ENCODE data around the gene TRIM16. TPM values are rescaled to one million over a fixed set of nuclear protein-coding genes. Genes with fewer than 3 reads are reported as not detected.
"Not testable (repeated sequence)": the region's sequence is repeated elsewhere in the genome, so short reads cannot be mapped to it uniquely, and the experiment has no call there.

TRIM16 gene
- total RNA-seq, 1 donor from 2014 or later, result 25.0 TPM

DNA sequence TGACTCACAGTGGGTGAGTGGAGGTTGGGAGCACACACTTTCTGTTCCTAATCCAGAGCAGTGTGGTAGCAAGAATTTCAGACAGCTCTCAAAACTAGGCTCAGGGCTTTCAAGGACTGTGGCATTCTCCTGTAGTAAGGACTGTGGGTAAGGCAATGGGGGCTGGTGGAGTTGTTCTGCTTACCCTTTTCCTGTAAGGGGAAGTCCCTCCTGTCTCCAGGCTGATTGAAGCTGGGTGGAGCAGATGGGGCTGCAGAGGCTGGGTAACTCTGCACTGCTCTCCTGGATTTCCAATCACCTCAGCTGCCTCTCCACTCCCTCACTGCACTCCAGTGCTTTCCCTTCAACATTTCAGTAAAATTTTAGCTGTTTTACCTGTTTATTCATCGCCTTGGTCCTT, 3.4 kb upstream of the TRIM16 start:
- H3K36me3 Mint-ChIP-seq (ENCODE audit: insufficient read depth); H3K4me3 Mint-ChIP-seq (ENCODE audit: low read depth); H3K4me1 Mint-ChIP-seq (ENCODE audit: low read depth); H3K27ac Mint-ChIP-seq; DNase-seq (ENCODE audit: low spot score, unreplicated experiment); H3K9me3 Mint-ChIP-seq (ENCODE audit: low read depth); H3K27me3 Mint-ChIP-seq: not testable (repeated sequence)

DNA sequence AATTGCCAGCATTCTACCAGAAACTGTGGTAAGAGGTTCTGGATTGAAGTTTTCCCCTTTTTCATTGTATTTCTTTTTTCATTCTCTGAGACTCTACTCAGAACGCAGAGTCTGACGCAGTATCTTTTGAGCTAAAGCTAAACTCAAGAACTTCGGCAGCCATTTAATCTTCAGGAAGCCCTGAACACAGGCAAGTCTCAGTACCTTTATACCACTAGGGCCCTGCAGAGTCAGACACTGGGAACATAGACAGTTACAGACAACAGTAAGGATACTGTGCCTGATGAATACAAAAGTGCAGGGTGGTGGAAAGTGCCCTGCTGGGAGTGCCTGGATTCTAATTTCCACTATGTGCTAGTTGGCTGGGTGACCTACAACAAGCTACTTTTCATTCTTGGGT, 976 bp downstream of the TRIM16 start:
- DNase-seq (ENCODE audit: low spot score, unreplicated experiment); H3K4me1 Mint-ChIP-seq (ENCODE audit: low read depth); H3K27ac Mint-ChIP-seq; H3K36me3 Mint-ChIP-seq (ENCODE audit: insufficient read depth); H3K9me3 Mint-ChIP-seq (ENCODE audit: low read depth); H3K27me3 Mint-ChIP-seq: not testable (repeated sequence)
- H3K4me3 Mint-ChIP-seq (ENCODE audit: low read depth), result peak overlapping the region; percentile 92

DNA sequence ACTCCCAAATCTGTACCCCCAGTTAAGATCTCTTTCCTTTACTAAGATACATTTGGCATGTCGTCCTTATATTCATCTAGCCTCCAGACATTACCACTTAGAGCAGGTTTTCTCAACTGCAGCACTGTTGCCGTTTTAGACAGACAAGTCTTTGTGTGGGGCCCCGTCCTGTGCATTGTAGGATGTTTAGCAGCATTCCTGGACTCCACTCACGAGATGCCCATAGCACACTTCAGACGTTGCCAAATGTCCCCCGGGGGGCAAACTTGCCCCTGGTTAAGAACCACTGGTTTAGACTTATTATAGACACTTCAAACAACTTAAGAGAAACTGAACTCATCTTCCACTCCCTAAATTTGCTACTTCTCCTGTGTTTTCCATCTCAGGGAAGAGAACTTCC, 8.1 kb downstream of the TRIM16 start:
- not testable (repeated sequence) for H3K9me3 Mint-ChIP-seq (ENCODE audit: low read depth); H3K27ac Mint-ChIP-seq
- H3K36me3 Mint-ChIP-seq (ENCODE audit: insufficient read depth), result peaks cover 13% of the 10 kb centered on the region

DNA sequence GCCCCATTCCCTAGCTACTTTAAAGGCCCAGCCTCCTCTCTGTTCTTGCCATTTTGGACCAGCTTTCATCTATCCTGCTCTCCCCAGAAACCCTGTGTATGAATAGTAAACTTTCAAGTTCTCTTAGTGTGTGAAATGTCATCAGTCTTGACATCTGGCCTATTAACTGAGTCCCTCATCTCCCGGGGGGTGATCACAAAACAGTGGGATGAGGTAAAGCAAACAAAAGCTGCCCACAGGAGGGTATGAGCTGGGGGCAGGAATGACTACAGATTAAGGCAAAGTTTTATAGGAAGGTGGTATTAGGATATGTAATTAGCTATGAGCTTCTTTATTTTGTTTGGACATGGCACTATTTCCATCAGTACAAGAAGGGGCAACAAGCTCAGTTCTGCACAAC, 9.5 kb downstream of the TRIM16 start:
- not testable (repeated sequence) for H3K27me3 Mint-ChIP-seq; H3K4me1 Mint-ChIP-seq (ENCODE audit: low read depth)

More for the DNA sequence above, 8.1 kb downstream of the TRIM16 start:
- H3K4me1 Mint-ChIP-seq (ENCODE audit: low read depth); DNase-seq (ENCODE audit: low spot score, unreplicated experiment); H3K27me3 Mint-ChIP-seq; H3K4me3 Mint-ChIP-seq (ENCODE audit: low read depth): not testable (repeated sequence)

DNA sequence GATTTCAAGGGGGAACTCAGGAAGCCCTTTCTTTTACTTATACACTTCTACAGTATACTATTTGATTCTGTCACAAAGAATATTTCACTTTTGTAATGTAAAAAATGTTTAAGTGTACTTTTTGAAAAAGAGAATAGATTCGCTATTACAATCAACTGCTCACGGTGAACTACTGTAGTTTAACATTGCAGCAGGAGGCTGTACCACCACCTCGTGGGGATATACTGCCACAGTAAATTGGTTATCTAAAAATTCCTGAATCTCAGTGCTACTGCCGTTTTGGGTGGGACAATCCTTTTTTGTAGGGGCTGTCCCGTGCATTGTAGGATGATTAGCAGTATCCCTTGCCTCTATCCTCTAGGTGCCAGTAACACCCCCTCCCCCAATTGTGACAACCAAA, 14.6 kb downstream of the TRIM16 start:
- not testable (repeated sequence) for H3K27me3 Mint-ChIP-seq; H3K27ac Mint-ChIP-seq; H3K36me3 Mint-ChIP-seq (ENCODE audit: insufficient read depth); DNase-seq (ENCODE audit: low spot score, unreplicated experiment); H3K4me1 Mint-ChIP-seq (ENCODE audit: low read depth); H3K4me3 Mint-ChIP-seq (ENCODE audit: low read depth); H3K9me3 Mint-ChIP-seq (ENCODE audit: low read depth)
- TF ChIP-seq, protein P1, sequence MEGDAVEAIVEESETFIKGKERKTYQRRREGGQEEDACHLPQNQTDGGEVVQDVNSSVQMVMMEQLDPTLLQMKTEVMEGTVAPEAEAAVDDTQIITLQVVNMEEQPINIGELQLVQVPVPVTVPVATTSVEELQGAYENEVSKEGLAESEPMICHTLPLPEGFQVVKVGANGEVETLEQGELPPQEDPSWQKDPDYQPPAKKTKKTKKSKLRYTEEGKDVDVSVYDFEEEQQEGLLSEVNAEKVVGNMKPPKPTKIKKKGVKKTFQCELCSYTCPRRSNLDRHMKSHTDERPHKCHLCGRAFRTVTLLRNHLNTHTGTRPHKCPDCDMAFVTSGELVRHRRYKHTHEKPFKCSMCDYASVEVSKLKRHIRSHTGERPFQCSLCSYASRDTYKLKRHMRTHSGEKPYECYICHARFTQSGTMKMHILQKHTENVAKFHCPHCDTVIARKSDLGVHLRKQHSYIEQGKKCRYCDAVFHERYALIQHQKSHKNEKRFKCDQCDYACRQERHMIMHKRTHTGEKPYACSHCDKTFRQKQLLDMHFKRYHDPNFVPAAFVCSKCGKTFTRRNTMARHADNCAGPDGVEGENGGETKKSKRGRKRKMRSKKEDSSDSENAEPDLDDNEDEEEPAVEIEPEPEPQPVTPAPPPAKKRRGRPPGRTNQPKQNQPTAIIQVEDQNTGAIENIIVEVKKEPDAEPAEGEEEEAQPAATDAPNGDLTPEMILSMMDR (IDR thresholded peaks at IDR 0.05; ENCODE audit: unreplicated experiment), result peak; percentile 7

More for the DNA sequence above, 9.5 kb downstream of the TRIM16 start:
- not testable (repeated sequence) for DNase-seq (ENCODE audit: low spot score, unreplicated experiment); H3K9me3 Mint-ChIP-seq (ENCODE audit: low read depth); H3K4me3 Mint-ChIP-seq (ENCODE audit: low read depth); H3K27ac Mint-ChIP-seq
- peaks cover 13% of the 10 kb centered on the region for H3K36me3 Mint-ChIP-seq (ENCODE audit: insufficient read depth)

DNA sequence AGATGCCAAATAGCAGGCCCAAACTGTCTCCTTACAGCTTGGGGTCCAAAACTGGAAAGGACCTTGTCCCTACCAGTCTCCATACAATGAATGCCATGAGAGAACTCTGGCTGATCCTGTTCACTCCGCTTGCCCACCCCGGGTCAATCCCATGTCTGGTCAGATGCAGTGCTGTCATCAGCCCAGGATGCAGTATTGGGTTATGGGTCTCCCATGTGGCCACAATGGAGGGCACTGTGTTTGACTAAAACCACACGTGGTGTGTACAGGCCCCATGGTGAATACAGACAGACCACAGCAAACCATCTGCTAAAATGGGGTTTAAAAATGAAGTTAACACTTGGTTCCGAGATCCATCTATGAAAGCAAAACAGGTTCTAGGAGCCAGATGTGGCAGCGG, 20.4 kb downstream of the TRIM16 start:
- no peak for DNase-seq (ENCODE audit: low spot score, unreplicated experiment)
- TF ChIP-seq, protein P1 (IDR thresholded peaks at IDR 0.05; ENCODE audit: unreplicated experiment), result no peak
- no peak overlapping the region for H3K4me3 Mint-ChIP-seq (ENCODE audit: low read depth)
- no peaks in the 10 kb centered on the region for H3K9me3 Mint-ChIP-seq (ENCODE audit: low read depth)
- peaks cover 6% of the 10 kb centered on the region for H3K4me1 Mint-ChIP-seq (ENCODE audit: low read depth)
- H3K27ac Mint-ChIP-seq, result no peak overlapping the region
- H3K27me3 Mint-ChIP-seq, result no peaks in the 10 kb centered on the region
- H3K36me3 Mint-ChIP-seq (ENCODE audit: insufficient read depth), result peaks cover 11% of the 10 kb centered on the region

DNA sequence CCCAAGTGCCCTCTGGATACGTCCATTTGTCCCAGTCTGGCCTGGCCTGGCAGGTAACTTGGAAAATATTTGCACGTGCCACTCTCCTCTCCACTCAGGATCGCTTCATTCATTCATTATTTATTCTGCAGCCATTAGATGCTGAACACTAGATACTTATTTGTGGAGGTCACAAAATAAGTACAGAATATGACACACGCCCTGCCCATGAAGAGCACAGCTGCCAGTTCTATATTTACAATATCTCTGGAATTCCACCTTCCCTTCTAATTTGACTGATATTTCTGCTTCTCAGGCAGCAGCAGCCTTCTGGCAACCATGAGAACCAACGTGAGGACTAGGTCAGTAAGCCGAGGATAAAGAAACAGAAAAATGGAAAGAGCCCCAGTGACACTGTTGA, 20.9 kb downstream of the TRIM16 start:
- TF ChIP-seq, protein P1 (IDR thresholded peaks at IDR 0.05; ENCODE audit: unreplicated experiment), result no peak
- peaks cover 6% of the 10 kb centered on the region for H3K4me1 Mint-ChIP-seq (ENCODE audit: low read depth)
- H3K36me3 Mint-ChIP-seq (ENCODE audit: insufficient read depth), result peaks cover 11% of the 10 kb centered on the region
- no peaks in the 10 kb centered on the region for H3K9me3 Mint-ChIP-seq (ENCODE audit: low read depth)
- no peak for DNase-seq (ENCODE audit: low spot score, unreplicated experiment)
- H3K27me3 Mint-ChIP-seq, result no peaks in the 10 kb centered on the region
- no peak overlapping the region for H3K27ac Mint-ChIP-seq
- no peak overlapping the region for H3K4me3 Mint-ChIP-seq (ENCODE audit: low read depth)
